ENCODE results near the gene GSTM5. TPM values are rescaled to one million over a fixed set of nuclear protein-coding genes. Genes with fewer than 3 reads are reported as not detected.
"Not testable (repeated sequence)": the region's sequence is repeated elsewhere in the genome, so short reads cannot be mapped to it uniquely, and the experiment has no call there.

The GSTM5 gene
- total RNA-seq = 23.3 TPM

DNA sequence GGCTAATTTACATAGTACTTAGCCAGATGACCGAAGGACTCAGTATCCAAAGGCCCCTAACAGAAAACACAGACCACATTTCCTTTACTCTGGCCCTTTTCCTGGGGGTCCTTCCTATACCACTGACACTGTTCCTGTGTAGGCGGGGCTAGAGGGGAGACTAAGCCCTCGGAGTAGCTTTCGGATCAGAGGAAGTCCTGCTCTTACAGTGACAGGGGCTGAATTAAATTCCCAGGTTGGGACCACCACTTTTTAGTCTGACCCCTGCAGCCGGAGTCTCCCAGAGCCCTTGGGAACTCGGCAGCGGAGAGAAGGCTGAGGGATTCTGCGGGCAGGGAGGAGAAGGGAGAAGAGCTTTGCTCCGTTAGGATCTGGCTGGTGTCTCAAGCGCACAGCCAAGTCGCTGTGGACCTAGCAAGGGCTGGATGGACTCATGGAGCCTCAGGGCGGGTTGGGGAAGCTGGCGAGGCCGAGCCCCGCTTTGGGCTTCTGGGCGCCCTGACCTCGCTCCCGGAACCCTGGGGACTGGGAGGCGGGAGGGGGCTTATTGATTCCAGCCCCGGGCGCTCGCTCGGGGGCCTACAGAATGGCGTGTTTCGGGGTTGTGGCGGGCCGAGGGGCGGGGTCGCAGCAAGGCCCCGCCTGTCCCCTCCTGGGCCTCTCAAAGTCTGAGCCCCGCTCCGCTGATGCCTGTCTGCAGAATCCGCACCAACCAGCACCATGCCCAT is at the start of gene GSTM5:
TSS of gene GSTM5 (plus strand) at position 659 of the 728 bp plus-strand sequence. CDS start at position 721, 62 bp downstream.
- DNase-seq (ENCODE audit: low spot score in 2 of 2); H3K27ac ChIP-seq; H3K4me1 ChIP-seq; H3K9me3 ChIP-seq; intact Hi-C loops (cut with DNase I); H3K36me3 ChIP-seq; H3K27me3 ChIP-seq: not testable (repeated sequence)
- H3K4me3 ChIP-seq = peak within 1 kb of the TSS; percentile 6 to 57

DNA sequence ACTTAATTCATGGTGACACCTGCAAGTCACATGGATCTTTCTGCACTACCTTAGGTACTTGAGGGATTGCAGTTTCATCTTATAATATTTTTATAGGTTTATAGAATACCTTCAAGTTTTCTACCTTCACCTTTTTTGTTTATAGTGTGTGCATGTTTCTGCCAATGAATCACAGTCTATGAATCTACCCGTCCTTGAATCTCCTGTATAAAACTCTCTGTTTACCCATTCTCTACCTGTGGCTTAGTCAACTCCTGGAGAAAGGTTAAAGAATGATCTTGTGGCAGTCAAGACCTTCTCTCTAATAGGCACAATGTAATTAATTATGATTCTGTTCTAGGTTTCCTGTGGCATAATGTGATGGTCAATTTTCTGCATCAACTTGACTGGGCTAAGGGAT is 47.4 kb upstream of the GSTM5 start:
- Histone ChIP-seq H3K27me3 (no peaks in the 10 kb centered on the region), H3K4me1 (peaks cover 0 to 5% of the 10 kb centered on the region in 2 donors)
- TF ChIP-seq, protein P1, sequence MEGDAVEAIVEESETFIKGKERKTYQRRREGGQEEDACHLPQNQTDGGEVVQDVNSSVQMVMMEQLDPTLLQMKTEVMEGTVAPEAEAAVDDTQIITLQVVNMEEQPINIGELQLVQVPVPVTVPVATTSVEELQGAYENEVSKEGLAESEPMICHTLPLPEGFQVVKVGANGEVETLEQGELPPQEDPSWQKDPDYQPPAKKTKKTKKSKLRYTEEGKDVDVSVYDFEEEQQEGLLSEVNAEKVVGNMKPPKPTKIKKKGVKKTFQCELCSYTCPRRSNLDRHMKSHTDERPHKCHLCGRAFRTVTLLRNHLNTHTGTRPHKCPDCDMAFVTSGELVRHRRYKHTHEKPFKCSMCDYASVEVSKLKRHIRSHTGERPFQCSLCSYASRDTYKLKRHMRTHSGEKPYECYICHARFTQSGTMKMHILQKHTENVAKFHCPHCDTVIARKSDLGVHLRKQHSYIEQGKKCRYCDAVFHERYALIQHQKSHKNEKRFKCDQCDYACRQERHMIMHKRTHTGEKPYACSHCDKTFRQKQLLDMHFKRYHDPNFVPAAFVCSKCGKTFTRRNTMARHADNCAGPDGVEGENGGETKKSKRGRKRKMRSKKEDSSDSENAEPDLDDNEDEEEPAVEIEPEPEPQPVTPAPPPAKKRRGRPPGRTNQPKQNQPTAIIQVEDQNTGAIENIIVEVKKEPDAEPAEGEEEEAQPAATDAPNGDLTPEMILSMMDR (IDR thresholded peaks at IDR 0.05) = no peak

DNA sequence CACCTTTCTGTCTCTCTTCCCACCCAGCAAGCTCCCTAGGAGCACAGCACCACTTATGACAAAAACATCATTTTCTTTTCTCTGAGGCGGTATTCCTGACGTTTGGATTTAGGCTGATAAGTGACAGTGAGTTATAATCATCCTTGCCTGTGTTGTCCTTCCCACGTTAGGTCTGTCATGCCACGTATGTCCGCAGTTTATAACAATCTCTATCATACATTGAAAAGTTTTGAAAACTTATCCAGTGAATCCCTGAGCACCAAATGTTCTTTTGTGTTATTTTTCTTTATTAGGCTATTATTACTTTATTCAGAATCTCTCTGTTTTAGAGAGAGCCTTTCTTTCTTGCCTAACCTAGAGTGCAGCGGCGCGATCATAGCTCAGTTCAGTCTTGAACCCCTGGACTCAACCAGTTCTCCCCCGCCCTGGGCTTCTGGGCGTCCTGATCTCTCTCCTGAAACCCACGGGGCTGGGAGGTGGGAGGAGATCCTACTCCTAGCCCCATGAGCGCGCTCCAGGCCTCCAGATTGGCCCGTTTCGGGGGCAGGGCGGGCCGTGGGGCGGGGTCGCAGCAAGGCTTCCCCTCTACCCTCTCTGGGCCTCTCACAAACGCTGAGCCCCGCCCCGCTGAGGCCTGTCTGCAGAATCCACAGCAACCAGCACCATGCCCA is 44.5 kb upstream of the GSTM5 start, which contains the start of gene GSTM2:
TSS of gene GSTM2 (plus strand) at position 606 of the 671 bp plus-strand sequence. CDS start at position 665, 59 bp downstream.
- peak within 1 kb of the TSS; percentile 22 to 28 for H3K27ac ChIP-seq
- intact Hi-C loops (cut with DNase I) = loop anchor here (1.0 kb wide), 1 partner anchor 11 kb away; the partner anchor contains the start of gene GSTM4

More for the DNA sequence above, 47.4 kb upstream of the GSTM5 start:
- intact Hi-C loops (cut with DNase I) = no loop called here
- Histone ChIP-seq H3K9me3 (no peaks in the 10 kb centered on the region), H3K36me3 (no peaks in the 10 kb centered on the region), H3K4me3 (no peak overlapping the region), H3K27ac (no peak overlapping the region)
- DNase-seq (ENCODE audit: low spot score in 2 of 2) = no peak

DNA sequence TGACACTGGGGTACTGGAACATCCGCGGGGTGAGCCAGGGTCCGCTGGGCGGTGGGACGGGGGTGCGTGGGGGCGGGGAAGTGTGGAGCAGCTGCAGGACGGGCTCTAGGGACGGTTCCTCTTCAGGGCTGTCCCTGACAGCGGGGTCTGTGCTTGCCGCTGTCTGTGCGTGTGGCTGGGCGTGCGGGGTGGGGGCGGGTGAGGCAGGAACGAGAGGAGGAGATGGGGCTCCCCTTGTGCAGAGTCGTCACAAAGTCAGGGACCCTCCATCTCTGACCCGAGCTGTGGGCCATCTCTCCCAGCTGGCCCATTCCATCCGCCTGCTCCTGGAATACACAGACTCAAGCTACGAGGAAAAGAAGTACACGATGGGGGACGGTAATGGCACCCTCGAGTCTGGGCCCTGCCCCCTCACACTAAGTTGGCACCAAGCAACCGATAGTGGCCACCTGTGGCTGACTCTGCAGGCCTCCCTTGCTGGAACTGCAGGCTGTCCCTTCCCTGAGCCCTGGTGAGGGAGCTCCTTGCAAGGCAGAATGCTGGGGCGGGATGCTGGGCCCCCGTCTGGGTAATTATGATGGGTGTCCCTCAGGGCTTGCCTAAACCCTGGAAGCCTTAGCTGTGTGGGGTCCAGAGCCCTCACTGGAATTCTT is 43.8 kb upstream of the GSTM5 start:
- Histone ChIP-seq H3K9me3 (no peaks in the 10 kb centered on the region), H3K36me3 (peaks cover 7 to 11% of the 10 kb centered on the region in 2 donors), H3K4me3 (peak overlapping the region; percentile 59 to 66), H3K4me1 (peaks cover 0 to 5% of the 10 kb centered on the region in 2 donors), H3K27me3 (no peaks in the 10 kb centered on the region), H3K27ac (peak overlapping the region; percentile 14 to 22)
- TF ChIP-seq, protein P1 (IDR thresholded peaks at IDR 0.05) = no peak
- DNase-seq (ENCODE audit: low spot score in 2 of 2) = no peak
- intact Hi-C loops (cut with DNase I) = loop anchor here (1.0 kb wide), 1 partner anchor 12 kb away; the partner anchor contains the start of gene GSTM4

More for the DNA sequence above, 44.5 kb upstream of the GSTM5 start, which contains the start of gene GSTM2:
- Histone ChIP-seq H3K4me3 (peak within 1 kb of the TSS; percentile 59 to 66), H3K4me1 (peaks cover 0 to 5% of the 10 kb centered on the region in 2 donors), H3K36me3 (peaks cover under 1 to 11% of the 10 kb centered on the region in 2 donors), H3K9me3 (no peaks in the 10 kb centered on the region), H3K27me3 (no peaks in the 10 kb centered on the region)
- peak; percentile 80 to 97 for DNase-seq (ENCODE audit: low spot score in 2 of 2)
- TF ChIP-seq, protein P1 (IDR thresholded peaks at IDR 0.05) = no peak

DNA sequence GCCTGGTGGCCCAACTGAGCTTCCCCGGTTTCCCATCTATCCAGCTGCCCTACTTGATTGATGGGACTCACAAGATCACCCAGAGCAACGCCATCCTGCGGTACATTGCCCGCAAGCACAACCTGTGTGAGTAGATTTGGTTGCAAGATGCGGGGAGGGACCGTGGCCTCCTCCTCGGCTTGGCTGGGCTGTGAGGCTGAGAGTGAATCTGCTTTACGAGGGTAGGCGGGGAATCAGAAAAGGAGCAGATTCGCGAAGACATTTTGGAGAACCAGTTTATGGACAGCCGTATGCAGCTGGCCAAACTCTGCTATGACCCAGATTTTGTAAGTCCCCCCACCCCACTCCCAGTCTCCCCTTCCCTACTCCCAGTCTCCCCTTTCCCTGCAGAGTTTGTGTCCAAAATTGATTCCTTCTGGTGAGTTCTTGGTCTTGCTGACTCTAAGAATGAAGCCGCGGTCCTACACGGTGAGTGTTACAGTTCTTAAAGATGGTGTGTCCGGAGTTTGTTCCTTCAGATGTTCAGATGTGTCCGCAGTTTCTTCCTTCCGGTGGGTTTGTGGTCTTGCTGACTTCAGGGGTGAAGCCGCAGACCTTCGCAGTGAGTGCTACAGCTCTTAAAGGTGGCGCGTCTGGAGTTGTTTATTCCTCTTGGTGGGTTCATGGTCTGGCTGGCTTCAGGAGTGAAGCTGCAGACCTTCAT is 42.7 kb upstream of the GSTM5 start:
- no peak overlapping the region for H3K27ac ChIP-seq
- intact Hi-C loops (cut with DNase I) = no loop called here
- no peaks in the 10 kb centered on the region for H3K9me3 ChIP-seq
- TF ChIP-seq, protein P1 (IDR thresholded peaks at IDR 0.05) = no peak
- DNase-seq (ENCODE audit: low spot score in 2 of 2) = no peak
- H3K27me3 ChIP-seq = no peaks in the 10 kb centered on the region
- H3K4me3 ChIP-seq = no peak overlapping the region
- peaks cover 7 to 16% of the 10 kb centered on the region in 2 donors for H3K36me3 ChIP-seq
- peaks cover 0 to 5% of the 10 kb centered on the region in 2 donors for H3K4me1 ChIP-seq

DNA sequence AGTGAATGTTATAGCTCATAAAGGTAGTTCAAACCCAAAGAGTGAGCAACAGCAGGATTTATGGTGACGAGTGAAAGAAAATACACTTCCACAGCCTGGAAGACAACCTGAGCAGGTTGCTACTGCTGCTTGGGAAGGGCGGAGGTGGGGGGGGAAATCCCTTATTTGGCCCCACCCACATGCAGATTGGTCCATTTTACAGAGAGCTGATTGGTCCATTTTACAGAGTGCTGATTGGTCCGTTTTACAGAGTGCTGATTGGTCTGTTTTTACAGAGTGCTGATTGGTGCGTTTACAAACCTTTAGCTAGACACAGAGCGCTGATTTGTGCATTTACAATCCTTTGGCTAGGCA is 42.1 kb upstream of the GSTM5 start:
- intact Hi-C loops (cut with DNase I); H3K27ac ChIP-seq; H3K4me3 ChIP-seq; H3K9me3 ChIP-seq; H3K4me1 ChIP-seq; H3K27me3 ChIP-seq; DNase-seq (ENCODE audit: low spot score in 2 of 2): not testable (repeated sequence)
- H3K36me3 ChIP-seq = peaks cover 7 to 18% of the 10 kb centered on the region in 2 donors

Measured in ascending aorta (tissue), 2 donors.